ENCODE measurements around the gene SP3. TPM values are rescaled to one million over a fixed set of nuclear protein-coding genes. Genes with fewer than 3 reads are reported as not detected.

The SP3 gene
- total RNA-seq, 1 donor from 2014 or later: 77.4 TPM

DNA sequence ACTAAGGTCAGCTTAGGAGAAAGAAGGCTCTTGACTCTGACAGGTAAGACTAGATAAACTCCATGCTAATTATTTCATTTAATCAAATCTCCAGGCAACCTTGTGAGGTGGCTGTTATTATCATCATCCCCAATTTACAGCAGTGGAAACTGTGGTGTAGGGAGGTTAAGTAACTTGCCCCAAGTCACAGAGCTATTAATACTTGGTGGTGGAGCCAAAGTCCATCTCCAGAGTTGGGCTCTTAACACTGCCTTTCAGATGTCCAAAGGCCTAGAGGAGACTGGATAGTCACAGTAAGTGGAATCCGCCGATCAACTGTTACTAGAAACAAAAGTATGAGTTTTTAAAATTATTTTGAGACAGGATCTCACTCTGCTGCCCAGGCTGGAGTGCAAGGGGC is 46.6 kb upstream of the SP3 start:
- TF ChIP-seq, protein P1, sequence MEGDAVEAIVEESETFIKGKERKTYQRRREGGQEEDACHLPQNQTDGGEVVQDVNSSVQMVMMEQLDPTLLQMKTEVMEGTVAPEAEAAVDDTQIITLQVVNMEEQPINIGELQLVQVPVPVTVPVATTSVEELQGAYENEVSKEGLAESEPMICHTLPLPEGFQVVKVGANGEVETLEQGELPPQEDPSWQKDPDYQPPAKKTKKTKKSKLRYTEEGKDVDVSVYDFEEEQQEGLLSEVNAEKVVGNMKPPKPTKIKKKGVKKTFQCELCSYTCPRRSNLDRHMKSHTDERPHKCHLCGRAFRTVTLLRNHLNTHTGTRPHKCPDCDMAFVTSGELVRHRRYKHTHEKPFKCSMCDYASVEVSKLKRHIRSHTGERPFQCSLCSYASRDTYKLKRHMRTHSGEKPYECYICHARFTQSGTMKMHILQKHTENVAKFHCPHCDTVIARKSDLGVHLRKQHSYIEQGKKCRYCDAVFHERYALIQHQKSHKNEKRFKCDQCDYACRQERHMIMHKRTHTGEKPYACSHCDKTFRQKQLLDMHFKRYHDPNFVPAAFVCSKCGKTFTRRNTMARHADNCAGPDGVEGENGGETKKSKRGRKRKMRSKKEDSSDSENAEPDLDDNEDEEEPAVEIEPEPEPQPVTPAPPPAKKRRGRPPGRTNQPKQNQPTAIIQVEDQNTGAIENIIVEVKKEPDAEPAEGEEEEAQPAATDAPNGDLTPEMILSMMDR (IDR thresholded peaks at IDR 0.05): no peak
- H3K4me3 ChIP-seq: peak overlapping the region; percentile 58
- intact Hi-C loops (cut with DNase I): no loop called here
- peaks cover 20% of the 10 kb centered on the region for H3K4me1 ChIP-seq
- H3K27me3 ChIP-seq: no peaks in the 10 kb centered on the region
- H3K36me3 ChIP-seq: no peaks in the 10 kb centered on the region
- no peak overlapping the region for H3K27ac ChIP-seq
- ATAC-seq (no peak), DNase-seq (no peak)
- no peaks in the 10 kb centered on the region for H3K9me3 ChIP-seq

GRCh38 chr2:174011173-174011572 is 46.0 kb upstream of the SP3 start:
- no peaks in the 10 kb centered on the region for H3K36me3 ChIP-seq
- no peaks in the 10 kb centered on the region for H3K9me3 ChIP-seq
- ATAC-seq (no peak), DNase-seq (no peak)
- H3K4me3 ChIP-seq: no peak overlapping the region
- TF ChIP-seq, protein P1 (IDR thresholded peaks at IDR 0.05): no peak
- peaks cover 20% of the 10 kb centered on the region for H3K4me1 ChIP-seq
- H3K27ac ChIP-seq: no peak overlapping the region
- H3K27me3 ChIP-seq: no peaks in the 10 kb centered on the region
- intact Hi-C loops (cut with DNase I): no loop called here

DNA sequence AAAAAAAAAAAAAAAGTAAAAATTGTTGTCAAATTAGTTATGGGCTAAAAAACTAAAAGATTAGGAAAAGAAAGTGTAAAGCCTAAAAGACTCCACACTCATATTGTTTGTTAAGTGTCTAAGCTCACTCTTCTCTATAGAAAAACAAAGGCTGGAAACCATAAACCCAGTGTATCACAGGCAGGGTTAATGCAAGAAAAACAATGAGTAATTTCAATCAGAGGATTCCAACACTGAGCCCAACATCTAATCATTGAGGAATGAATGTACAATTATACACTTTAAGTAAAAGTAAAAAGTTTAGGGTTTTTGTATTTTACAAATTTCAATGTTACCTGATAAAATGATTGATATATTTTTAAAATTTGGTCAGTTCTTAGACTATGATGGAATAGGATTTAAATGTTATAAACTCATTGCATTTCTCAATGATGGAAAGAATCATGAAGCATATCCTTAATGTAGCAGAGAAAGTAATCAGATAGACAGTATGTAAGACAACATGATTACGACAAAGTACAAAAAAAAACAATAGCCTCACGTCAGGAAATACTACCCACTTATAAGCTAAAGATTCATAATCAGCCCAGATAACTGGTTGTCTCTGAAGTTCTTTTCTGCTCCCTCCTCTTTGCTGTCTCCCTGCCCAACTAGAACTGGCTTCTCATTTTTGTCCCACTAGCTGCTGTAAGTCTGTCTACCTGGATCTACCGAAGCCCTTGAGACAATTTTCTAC is 44.5 kb upstream of the SP3 start:
- ATAC-seq: no peak
- Histone ChIP-seq H3K27ac (no peak overlapping the region), H3K27me3 (no peaks in the 10 kb centered on the region), H3K36me3 (no peaks in the 10 kb centered on the region), H3K4me3 (no peak overlapping the region), H3K9me3 (no peaks in the 10 kb centered on the region), H3K4me1 (peaks cover 20% of the 10 kb centered on the region)
- no peak for DNase-seq
- TF ChIP-seq, protein P1 (IDR thresholded peaks at IDR 0.05): no peak
- intact Hi-C loops (cut with DNase I): no loop called here

DNA sequence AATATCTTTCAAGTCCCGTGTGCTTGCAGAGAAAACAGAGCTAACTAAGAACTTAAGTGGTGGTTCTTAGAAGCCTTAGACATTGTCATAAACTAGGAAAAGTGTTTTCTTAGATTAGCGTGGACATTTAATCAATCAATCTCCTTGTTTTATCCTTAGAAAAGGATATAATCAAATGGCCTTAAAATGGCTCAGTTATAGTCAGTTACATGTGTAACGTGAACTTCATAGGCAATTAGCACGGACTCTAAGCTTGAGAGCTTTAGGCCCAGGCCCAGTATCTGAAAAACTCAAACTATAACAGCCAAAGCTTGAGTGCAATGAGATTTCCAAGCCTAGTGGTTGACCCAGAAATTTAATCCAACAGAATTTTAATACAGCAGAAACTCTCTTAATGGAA is 43.5 kb upstream of the SP3 start:
- Histone ChIP-seq H3K36me3 (no peaks in the 10 kb centered on the region), H3K4me1 (peaks cover 10% of the 10 kb centered on the region), H3K27ac (no peak overlapping the region), H3K4me3 (no peak overlapping the region), H3K9me3 (no peaks in the 10 kb centered on the region), H3K27me3 (no peaks in the 10 kb centered on the region)
- intact Hi-C loops (cut with DNase I): no loop called here
- TF ChIP-seq, protein P1 (IDR thresholded peaks at IDR 0.05): no peak
- no peak for DNase-seq
- ATAC-seq: no peak

DNA sequence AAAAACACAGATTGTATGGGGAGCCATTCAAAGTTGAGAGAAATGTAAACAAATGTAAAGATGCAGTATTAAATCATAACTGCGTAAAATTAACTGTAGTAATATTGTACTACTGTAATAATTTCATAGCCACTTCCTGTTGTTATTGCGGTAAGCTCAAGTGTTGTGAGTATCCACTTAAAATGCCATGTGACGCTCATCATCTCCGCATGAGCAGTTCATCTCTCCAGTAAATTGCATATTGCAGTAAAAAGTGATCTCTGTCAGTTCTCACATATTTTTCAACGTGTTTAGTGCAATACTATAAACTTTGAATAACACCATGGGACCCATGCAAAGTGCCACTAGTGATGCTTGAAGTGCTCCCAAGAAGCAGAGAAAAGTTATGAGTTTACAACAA is 41.8 kb upstream of the SP3 start:
- DNase-seq: no peak
- H3K9me3 ChIP-seq: no peaks in the 10 kb centered on the region
- TF ChIP-seq, protein P1 (IDR thresholded peaks at IDR 0.05): no peak
- no peak overlapping the region for H3K4me3 ChIP-seq
- no peaks in the 10 kb centered on the region for H3K36me3 ChIP-seq
- H3K27ac ChIP-seq: no peak overlapping the region
- intact Hi-C loops (cut with DNase I): no loop called here
- H3K27me3 ChIP-seq: no peaks in the 10 kb centered on the region
- peaks cover 7% of the 10 kb centered on the region for H3K4me1 ChIP-seq
- no peak for ATAC-seq
